Stimulated activated CD8-positive, alpha-beta memory T cell treated with anti-CD3 and anti-CD28 coated beads, Interleukin-4, amount 100 ng/mL, for 24 hours (primary cell): ENCODE data around the gene AP1AR.
"Not testable (repeated sequence)": the region's sequence is repeated elsewhere in the genome, so short reads cannot be mapped to it uniquely, and the experiment has no call there.

ENCODE experiments used
- DNase-seq: peaks from one replicate; pipeline ENCODE4 v3.0.0-alpha.2; 2020; ENCODE audit warnings: low read depth

The AP1AR gene, protein sequence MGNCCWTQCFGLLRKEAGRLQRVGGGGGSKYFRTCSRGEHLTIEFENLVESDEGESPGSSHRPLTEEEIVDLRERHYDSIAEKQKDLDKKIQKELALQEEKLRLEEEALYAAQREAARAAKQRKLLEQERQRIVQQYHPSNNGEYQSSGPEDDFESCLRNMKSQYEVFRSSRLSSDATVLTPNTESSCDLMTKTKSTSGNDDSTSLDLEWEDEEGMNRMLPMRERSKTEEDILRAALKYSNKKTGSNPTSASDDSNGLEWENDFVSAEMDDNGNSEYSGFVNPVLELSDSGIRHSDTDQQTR

DNA sequence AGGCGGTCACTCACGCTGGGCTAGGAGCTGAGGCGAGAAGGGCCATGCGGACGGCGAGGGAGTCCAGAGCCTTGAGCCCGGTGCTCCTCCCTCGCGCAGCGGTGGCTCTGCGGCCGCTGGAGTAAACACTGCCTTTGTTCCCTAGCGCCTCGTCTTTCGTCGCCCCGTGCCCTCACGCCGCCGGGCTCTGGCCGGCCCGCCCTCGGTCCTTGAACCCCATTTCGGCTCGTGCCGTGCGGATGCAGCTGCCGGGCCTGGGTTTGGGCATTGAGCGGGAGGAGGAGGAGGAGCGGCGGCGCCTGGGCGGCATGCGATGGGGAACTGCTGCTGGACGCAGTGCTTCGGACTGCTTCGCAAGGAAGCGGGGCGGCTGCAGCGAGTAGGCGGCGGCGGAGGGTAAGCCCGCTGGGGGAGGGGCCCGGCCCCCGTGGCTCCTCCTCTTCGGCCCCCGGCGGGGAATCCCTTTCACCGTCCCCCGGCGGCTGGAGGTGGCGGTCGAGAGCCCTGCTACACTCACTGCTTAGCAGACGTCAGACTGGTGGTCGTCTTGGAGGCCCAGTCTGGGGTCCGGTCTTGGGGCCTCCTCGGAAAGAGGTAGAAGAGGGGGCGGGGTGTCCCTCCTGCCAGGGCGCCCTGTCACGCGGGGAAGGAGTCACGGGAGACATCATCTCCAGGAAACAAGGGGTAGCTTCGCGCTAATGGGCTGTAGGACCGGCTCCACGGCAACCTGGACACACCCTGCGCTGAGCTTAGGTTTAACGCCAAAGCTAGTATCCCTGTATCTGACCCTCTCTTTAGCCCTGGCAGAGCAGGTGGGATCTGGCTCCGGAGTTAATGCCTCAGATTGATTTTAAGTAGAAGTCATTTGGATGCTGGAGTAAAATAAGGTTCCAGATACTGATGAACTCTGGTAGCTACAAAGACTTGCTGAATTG, at the start of gene AP1AR:
Gene AP1AR, plus strand, starts transcription at position 9 of the 935 bp plus-strand sequence. Its CDS starts 305 bp downstream, at position 314.
- DNase-seq = peak; percentile 75

DNA sequence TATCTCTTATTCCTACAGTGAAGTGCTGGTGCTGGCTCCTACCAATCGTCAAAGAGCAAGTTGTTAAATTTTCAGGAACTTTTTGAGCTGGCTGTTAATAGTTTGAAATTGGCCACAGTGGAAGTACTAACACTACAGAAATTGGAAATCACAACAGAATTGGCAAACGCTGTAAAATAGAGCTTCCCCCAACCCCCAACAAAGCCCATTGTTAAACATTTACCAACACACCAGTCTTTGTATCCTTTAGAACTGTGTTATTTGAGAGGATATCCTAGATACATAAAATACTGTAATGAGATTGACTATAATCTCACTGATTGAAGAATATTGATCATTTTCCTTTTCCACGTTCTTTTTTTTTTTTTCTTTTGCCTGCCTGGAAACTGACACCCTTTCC, 49.0 kb upstream of the AP1AR start:
- DNase-seq = no peak

- no peak for DNase-seq
These were observed 48.3 kb upstream of the AP1AR start for GRCh38 chr4:112183252-112183651.

GRCh38 chr4:112184438-112184837, 47.1 kb upstream of the AP1AR start:
- DNase-seq = no peak

GRCh38 chr4:112185334-112185733, 46.3 kb upstream of the AP1AR start:
- DNase-seq = no peak

- DNase-seq = no peak
These were observed 45.6 kb upstream of the AP1AR start for GRCh38 chr4:112185740-112186670.

- no peak for DNase-seq
These were observed 41.8 kb upstream of the AP1AR start for GRCh38 chr4:112189754-112190153.

GRCh38 chr4:112190684-112191083, 40.9 kb upstream of the AP1AR start:
- DNase-seq = no peak

- DNase-seq = no peak
These were observed 35.1 kb upstream of the AP1AR start for GRCh38 chr4:112196461-112196860.

GRCh38 chr4:112199041-112199440, 32.5 kb upstream of the AP1AR start:
- no peak for DNase-seq

DNA sequence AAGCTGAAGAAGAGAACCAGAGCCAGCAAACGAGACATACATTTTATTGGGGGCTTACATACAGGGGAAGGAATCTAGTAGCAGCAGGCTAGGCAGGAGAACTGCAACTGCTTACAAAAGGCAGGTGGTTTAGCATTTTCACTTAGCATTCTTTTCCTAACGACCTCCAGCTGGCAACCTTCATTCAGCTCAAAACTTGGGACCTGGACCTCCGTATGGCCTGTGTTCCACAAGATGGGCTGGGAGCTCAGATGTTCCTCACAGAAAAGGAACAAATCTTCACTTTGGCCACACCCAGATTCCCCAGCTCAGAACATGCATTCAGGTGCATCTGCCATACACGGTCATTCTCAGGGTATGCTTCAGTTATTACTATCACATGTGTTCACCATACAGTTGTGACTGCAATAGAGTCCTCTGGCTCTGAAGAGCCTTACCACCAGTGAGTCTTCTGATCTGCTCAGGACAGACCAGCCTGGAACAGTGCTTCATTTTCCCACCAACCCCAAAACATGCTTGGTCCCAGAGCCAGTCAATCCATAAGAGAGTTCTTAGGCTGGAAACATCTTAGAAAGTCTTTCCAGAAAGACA, 29.6 kb upstream of the AP1AR start:
- DNase-seq = no peak

- no peak for DNase-seq
These were observed 28.0 kb upstream of the AP1AR start for GRCh38 chr4:112203593-112203992.

- DNase-seq = no peak
These were observed 25.2 kb upstream of the AP1AR start for GRCh38 chr4:112206431-112206830.

GRCh38 chr4:112208137-112209095, 23.2 kb upstream of the AP1AR start:
- not testable (repeated sequence) for DNase-seq

DNA sequence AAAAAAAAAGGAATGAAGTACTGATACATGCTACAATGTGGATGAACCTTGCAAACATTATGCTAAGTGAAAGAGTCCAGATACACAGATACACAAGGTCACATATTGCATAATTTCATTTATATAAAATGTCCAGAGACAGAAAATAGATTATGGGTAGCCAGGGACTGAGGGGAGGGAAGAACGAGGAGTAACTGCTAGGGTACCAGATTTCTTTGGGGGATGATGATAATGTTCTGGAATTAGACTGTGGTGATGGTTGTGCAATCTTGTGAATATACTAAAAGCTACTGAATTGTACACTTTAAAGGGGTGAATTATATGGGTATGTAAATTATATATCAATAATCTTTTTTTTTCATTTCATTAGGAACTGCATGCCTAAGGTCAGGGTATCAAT, 20.8 kb upstream of the AP1AR start:
- no peak for DNase-seq

DNA sequence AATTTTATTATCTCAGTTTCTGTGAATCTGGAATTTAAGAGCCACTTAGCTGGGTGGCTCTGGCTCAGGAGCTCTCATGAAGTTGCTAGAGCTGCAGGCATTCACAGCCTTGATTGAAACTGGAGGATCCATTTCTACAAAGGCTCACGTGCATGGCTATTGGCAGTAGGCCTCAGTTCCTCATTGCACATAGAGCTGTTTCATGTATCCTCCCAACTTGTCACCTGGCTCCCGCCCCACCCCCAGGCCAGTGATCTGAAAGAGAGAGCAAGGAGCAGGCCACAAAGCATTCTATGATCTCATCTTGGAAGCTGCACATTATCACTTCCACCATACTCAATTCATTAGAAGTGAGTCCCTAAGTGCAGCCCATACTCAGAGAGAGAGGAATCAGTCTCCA, 18.5 kb upstream of the AP1AR start:
- no peak for DNase-seq

GRCh38 chr4:112213856-112214255, 17.7 kb upstream of the AP1AR start:
- DNase-seq = no peak

DNA sequence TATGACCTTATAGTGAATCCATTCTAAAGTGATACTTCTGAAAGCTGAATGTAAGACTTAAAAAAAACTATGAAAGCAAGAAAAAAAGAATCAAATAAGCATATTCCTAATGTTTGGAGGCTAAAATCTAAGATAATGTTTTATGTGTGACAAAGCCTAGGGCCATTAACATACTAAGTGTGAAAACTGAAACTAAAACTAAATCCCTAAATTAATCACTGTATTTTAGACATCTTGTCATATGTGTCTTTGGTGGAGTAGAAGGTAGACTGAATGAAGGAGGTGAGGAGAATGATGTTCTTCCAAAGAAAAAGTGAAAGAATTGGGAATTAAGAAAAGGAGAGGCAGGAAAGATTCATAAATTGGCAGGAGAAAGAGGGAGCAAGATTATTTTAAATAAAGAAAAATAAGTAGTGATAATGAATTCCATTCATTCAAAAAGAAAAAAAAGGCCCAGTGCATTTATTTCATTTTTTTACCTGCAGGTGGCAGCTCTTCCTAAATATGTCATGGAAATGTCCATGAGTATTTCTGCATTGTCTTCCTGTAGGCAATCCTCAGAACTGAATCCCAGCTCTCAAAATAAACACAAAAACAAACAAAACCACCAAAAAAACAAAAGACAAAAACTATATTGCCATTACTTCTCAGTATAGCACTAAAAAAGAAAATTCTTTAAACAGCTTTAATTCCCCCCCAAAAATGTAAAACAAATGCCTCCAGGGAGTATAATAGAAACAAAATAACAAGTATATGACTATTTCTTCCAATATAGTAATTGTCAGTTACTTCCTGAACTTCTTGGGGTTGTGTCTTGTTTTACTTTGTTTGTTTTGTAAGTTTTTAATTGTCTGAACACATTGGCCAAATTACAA, 17.0 kb upstream of the AP1AR start:
- DNase-seq = no peak

- no peak for DNase-seq
These were observed 11.7 kb upstream of the AP1AR start for GRCh38 chr4:112219826-112220366.
